AG08395 (cell line): ENCODE data around the gene DNAH2.

Experiments used
- DNase-seq: peaks from one replicate; pipeline ENCODE4 v3.0.0; 2012; ENCODE audit warnings: mixed read lengths, low spot score

DNAH2 gene

GRCh38 chr17:7716901-7717755, at the start of gene DNAH2:
Gene DNAH2 (plus strand): TSS chr17:7717744. CDS start chr17:7719735, 1,991 bp downstream.
- DNase-seq, result peak; percentile 85

- DNase-seq, result no peak
These were observed 49.1 kb upstream of the DNAH2 start for GRCh38 chr17:7668482-7668881.

- DNase-seq, result no peak
These were observed 44.3 kb upstream of the DNAH2 start for GRCh38 chr17:7673239-7673638.

GRCh38 chr17:7674934-7675333, 42.6 kb upstream of the DNAH2 start:
- DNase-seq, result no peak

GRCh38 chr17:7676533-7676932, 41.0 kb upstream of the DNAH2 start:
- no peak for DNase-seq

GRCh38 chr17:7677388-7678067, 40.0 kb upstream of the DNAH2 start:
- no peak for DNase-seq

- no peak for DNase-seq
These were observed 32.6 kb upstream of the DNAH2 start for GRCh38 chr17:7684851-7685532.

GRCh38 chr17:7685533-7686221, 31.9 kb upstream of the DNAH2 start:
- DNase-seq, result peak; percentile 91

GRCh38 chr17:7686222-7687071, 31.1 kb upstream of the DNAH2 start:
- peak; percentile 72 for DNase-seq

- DNase-seq, result peak; percentile 77
These were observed 30.3 kb upstream of the DNAH2 start, which contains the start of gene TP53 for GRCh38 chr17:7687072-7687907. Gene TP53 (minus strand): TSS chr17:7687490. CDS start chr17:7676594, 10,896 bp downstream.

- peak; percentile 98 for DNase-seq
These were observed 29.4 kb upstream of the DNAH2 start, which contains the start of gene WRAP53 for GRCh38 chr17:7687908-7688807. Gene WRAP53 (plus strand): TSS chr17:7688477. CDS start chr17:7688649, 172 bp downstream.

- DNase-seq, result no peak
These were observed 28.7 kb upstream of the DNAH2 start for GRCh38 chr17:7688808-7689316.

GRCh38 chr17:7695586-7695985, 22.0 kb upstream of the DNAH2 start:
- no peak for DNase-seq

GRCh38 chr17:7697828-7698588, 19.5 kb upstream of the DNAH2 start:
- no peak for DNase-seq

- no peak for DNase-seq
These were observed 17.0 kb upstream of the DNAH2 start for GRCh38 chr17:7700510-7700909.

- DNase-seq, result no peak
These were observed 15.9 kb upstream of the DNAH2 start for GRCh38 chr17:7701681-7702080.

- DNase-seq, result no peak
These were observed 14.8 kb upstream of the DNAH2 start for GRCh38 chr17:7702776-7703175.
